BJ (cell line): ENCODE measurements around the gene NKIRAS2. TPM values are rescaled to one million over a fixed set of nuclear protein-coding genes. Genes with fewer than 3 reads are reported as not detected.
"Not testable (repeated sequence)": the region's sequence is repeated elsewhere in the genome, so short reads cannot be mapped to it uniquely, and the experiment has no call there.

ENCODE experiments used
- CTCF ChIA-PET: fragments of 350-600 bp; formaldehyde crosslinking; extraction: SDS; loops from one replicate; lab custom pipeline; 2021; ENCODE audit warnings: antibody characterized with exemption, inconsistent platforms; lab: Yijun Ruan, JAX
- POLR2A ChIA-PET: fragments of 300-600 bp; sonication (Branson Sonifier 250); formaldehyde crosslinking; extraction: SDS; loops from one replicate; lab custom pipeline; 2021; ENCODE audit warnings: antibody characterized with exemption; lab: Charles Lee
- DNase-seq: peaks from one replicate; pipeline ENCODE4 v3.0.0-alpha.2; 2011; ENCODE audit warnings: low read depth
- H3K27me3 ChIP-seq: 2 replicates; pipeline ENCODE4 v1.6.0; 2011; ENCODE audit warnings: low read length; ENCODE audit not compliant: control insufficient read depth, insufficient read depth
- H3K36me3 ChIP-seq: 2 replicates; pipeline ENCODE4 v1.5.1; 2011; ENCODE audit warnings: low read length; ENCODE audit not compliant: control insufficient read depth, insufficient read depth
- H3K4me3 ChIP-seq: 2 replicates; pipeline ENCODE4 v1.5.1; 2011; ENCODE audit warnings: low read depth, mild to moderate bottlenecking, control low read depth, low read length
- polyA plus RNA-seq: library from polyadenylated mRNA; depleted of rRNA; stranded (reverse); fragments of >200 nt; gene quantifications from 2 replicates; pipeline ENCODE4 v1.2.3, GENCODE V29; 2011
- TF ChIP-seq, protein P1 (sequence below): IDR thresholded peaks from 2 replicates; pipeline ENCODE4 v1.5.1; 2011; ENCODE audit warnings: low read depth, mild to moderate bottlenecking, control low read depth, inconsistent platforms, low read length, moderate library complexity; ENCODE audit not compliant: insufficient read depth

NKIRAS2 gene
- polyA plus RNA-seq, 1 experiment = 81.4 TPM

DNA sequence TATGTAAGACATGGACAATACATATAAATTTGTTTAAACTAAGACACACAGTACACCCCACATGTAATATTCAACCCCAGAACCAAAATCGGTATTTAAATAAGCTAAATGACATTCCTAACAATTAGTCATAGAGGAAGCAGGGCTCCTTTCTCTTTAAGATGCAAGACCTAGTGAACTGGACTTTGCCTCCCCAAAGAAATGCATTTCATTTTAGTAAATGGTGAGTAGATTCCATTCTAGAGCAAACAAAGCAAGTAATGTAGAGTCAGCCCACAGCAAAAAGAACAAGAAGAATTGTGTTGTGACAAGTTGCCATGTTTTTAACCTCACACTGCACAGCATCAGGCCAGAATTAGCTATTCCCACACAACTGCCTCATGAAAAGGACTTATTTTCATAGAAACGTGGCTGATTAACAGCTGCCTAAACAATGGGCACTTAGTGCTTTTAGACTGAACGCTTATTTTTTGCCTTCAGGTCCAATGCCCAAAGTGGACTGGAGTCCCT, 17.0 kb upstream of the NKIRAS2 start:
- no peaks in the 10 kb centered on the region for H3K27me3 ChIP-seq
- TF ChIP-seq, protein P1, sequence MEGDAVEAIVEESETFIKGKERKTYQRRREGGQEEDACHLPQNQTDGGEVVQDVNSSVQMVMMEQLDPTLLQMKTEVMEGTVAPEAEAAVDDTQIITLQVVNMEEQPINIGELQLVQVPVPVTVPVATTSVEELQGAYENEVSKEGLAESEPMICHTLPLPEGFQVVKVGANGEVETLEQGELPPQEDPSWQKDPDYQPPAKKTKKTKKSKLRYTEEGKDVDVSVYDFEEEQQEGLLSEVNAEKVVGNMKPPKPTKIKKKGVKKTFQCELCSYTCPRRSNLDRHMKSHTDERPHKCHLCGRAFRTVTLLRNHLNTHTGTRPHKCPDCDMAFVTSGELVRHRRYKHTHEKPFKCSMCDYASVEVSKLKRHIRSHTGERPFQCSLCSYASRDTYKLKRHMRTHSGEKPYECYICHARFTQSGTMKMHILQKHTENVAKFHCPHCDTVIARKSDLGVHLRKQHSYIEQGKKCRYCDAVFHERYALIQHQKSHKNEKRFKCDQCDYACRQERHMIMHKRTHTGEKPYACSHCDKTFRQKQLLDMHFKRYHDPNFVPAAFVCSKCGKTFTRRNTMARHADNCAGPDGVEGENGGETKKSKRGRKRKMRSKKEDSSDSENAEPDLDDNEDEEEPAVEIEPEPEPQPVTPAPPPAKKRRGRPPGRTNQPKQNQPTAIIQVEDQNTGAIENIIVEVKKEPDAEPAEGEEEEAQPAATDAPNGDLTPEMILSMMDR = no peak
- POLR2A ChIA-PET = interaction anchor here (0.6 to 1.0 kb wide), 3 partner anchors 13 to 15 kb away, joined by 3 to 4 read pairs (median 4); partner anchors contain the start of gene DNAJC7
- CTCF ChIA-PET = interaction anchor here (1.2 to 2.3 kb wide), 3 partner anchors 15 to 37 kb away, joined by 3 to 9 read pairs (median 4); partner anchors contain the start of genes CNP and DNAJC7
- H3K4me3 ChIP-seq = no peak overlapping the region
- no peak for DNase-seq
- H3K36me3 ChIP-seq = peaks cover 5% of the 10 kb centered on the region

DNA sequence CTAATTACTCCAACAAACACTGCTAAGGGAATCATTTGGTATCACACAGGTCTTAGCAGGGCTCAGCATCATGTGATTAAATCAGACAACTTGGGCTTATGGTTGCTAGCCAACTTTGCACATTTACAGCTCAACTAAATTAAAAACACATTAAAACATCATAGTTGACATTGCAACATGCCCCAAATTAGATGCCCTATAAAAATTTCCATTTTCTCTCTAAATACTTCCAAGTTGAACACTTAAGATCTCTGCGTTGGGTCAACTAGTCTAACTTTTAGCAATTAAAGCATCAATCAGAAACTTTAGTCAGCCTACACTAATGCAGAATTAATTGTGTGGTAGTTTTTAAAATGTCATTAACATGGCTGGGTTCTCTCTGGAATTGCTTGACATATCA, 14.7 kb upstream of the NKIRAS2 start:
- POLR2A ChIA-PET = no interaction called here

DNA sequence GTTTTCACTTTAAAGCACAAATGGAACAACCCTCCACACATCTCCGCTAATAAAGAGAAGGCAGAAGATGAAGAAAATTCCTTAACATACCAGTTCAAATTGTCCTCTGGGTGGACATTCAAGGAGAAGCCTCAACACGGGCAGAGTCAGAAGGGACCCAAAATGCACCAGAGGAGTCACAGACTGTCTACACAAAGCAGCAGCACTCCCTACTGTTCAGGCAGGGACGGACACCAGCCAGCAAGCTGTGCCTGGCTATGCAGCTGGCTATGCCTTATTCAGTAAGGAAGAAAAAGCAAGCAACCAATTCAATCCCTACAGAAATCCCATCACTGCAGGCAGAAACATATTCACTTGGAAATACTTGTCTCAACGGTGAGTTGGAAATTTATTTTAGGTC, 10.7 kb upstream of the NKIRAS2 start:
- TF ChIP-seq, protein P1 = 0 out of 2 replicates have a peak, but pooled peaks have one; percentile 2
- ChIA-PET POLR2A (no interaction called here), CTCF (interaction anchor here (1.2 to 1.8 kb wide), 2 partner anchors 11 to 50 kb away, joined by 4 to 5 read pairs; partner anchors contain the start of gene NKIRAS2)
- Histone ChIP-seq H3K4me3 (no peak overlapping the region), H3K27me3 (no peaks in the 10 kb centered on the region), H3K36me3 (no peaks in the 10 kb centered on the region)
- DNase-seq = no peak

More for the DNA sequence above, 14.7 kb upstream of the NKIRAS2 start:
- TF ChIP-seq, protein P1 = no peak
- Histone ChIP-seq H3K27me3 (no peaks in the 10 kb centered on the region), H3K36me3 (peaks cover 1% of the 10 kb centered on the region; the same call in 1 of the 2 replicates), H3K4me3 (no peak overlapping the region)
- DNase-seq = peak; percentile 59
- CTCF ChIA-PET = interaction anchor here (2.3 kb wide), 1 partner anchor 20 kb away, joined by 9 read pairs; no protein-coding TSS in a partner anchor

DNA sequence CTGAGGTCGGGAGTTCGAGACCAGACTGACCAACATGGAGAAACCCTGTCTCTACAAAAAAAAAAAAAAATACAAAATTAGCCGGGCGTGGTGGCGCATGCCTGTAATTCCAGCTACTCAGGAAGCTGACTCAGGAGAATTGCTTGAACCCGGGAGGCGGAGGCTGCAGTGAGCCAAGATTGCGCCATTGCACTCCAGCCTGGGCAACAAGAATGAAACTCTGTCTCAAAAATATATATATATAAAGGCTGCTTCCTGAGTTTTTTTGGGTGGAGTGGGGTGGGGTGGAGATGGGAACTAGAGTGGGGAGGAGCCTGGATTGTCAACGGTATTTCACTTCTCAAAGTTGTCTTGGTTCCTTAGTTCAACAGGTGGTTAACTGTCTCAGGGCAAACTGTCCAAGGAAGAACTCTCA, 9.6 kb upstream of the NKIRAS2 start:
- not testable (repeated sequence) for H3K36me3 ChIP-seq, H3K27me3 ChIP-seq, DNase-seq, H3K4me3 ChIP-seq
- ChIA-PET POLR2A (interaction anchor here (0.7 kb wide), 1 partner anchor 25 kb away, joined by 4 read pairs; no protein-coding TSS in a partner anchor), CTCF (interaction anchor here (0.6 kb wide), 1 partner anchor 110 kb away, joined by 3 read pairs; no protein-coding TSS in a partner anchor)

DNA sequence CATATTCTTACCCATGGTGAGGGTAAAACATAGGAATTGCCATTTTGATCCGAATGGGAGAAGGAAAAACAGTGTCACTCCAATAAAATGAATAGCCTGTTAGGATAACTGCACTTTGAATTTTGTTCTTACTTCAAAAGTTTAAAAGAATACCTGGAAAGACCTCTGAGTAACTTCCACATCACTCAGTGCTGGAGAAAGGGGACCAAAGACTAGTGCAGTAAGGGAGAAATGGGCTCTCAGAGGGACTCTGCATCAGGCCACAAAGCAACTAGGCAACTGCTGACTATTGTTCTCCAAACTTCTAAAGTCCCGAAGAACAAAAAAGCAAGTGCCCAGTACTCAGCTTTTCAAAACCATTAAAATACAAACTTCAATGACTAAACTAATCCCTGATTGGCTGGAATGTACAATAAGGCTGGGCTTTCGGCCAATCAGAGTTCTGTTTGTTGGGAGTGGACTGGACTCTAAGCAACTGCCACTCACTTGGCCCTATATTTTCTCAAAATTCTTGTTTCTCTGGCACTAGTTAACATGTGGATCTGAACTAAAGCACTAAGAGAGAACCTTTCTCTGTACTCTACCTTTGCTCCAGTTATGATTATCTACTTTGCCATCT, 8.9 kb upstream of the NKIRAS2 start:
- DNase-seq = no peak
- Histone ChIP-seq H3K27me3 (no peaks in the 10 kb centered on the region), H3K4me3 (no peak overlapping the region), H3K36me3 (no peaks in the 10 kb centered on the region)
- CTCF ChIA-PET = interaction anchor here (1.2 to 2.1 kb wide), 2 partner anchors 9 to 14 kb away, joined by 4 to 7 read pairs; partner anchors contain the start of gene NKIRAS2
- TF ChIP-seq, protein P1 = no peak
- POLR2A ChIA-PET = no interaction called here

DNA sequence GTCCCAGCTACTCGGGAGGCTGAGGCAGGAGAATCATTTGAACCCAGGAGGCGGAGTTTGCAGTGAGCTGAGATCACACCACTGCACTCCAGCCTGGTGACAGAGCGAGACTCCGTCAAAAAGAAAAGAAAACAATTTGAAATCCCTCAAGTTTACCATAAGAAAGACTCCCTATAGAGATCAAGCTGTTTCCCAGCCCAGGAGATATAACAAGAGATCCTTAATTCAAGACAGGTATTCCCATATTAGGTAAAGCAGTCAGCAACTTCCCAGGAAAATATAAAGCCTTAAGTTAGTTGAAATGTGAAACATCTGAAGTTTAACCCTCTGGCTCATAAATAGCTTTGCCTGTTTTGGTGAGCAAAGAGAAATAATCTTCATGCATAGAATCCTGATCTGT, 7.5 kb upstream of the NKIRAS2 start:
- POLR2A ChIA-PET = interaction anchor here (0.5 kb wide), 1 partner anchor 46 kb away, joined by 11 read pairs; no protein-coding TSS in a partner anchor
- not testable (repeated sequence) for DNase-seq, H3K4me3 ChIP-seq, H3K36me3 ChIP-seq, H3K27me3 ChIP-seq
- CTCF ChIA-PET = interaction anchor here (0.6 to 2.1 kb wide), 3 partner anchors 7 to 172 kb away, joined by 4 to 7 read pairs (median 4); partner anchors contain the start of gene NKIRAS2

DNA sequence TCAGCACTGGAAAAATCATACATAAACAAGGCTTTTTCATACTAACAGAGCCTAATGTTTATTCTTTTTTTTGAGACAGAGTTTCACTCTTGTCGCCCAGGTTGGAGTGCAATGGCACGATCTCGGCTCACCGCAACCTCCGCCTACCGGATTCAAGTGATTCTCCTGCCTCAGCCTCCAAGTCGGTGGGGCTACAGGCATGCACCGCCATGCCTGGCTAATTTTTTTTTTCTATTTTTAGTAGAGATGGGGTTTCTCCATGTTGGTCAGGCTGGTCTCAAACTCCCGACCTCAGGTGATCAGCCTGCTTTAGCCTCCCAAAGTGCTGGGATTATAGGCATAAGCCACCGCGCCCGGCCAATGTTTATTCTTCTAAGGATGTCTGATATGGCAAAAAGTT, 6.2 kb upstream of the NKIRAS2 start:
- H3K36me3 ChIP-seq, DNase-seq, CTCF ChIA-PET, POLR2A ChIA-PET, H3K4me3 ChIP-seq, H3K27me3 ChIP-seq: not testable (repeated sequence)
